SK-N-SH treated with all-trans-retinoic acid at 6 μM for 48 hours (cell line): ENCODE data around the gene VMAC.

Experiments
- ARNTL ChIP-seq: fragments of 450-650 bp; formaldehyde crosslinking; IDR thresholded peaks from 2 replicates; pipeline ENCODE4 v1.5.0; 2020; ENCODE audit warnings: low read depth, mild to moderate bottlenecking, moderate library complexity, borderline replicate concordance
- ISL1 ChIP-seq: fragments of 250-450 bp; sonication (Bioruptor Pico); IDR thresholded peaks from 2 replicates; pipeline ENCODE4 v2.1.2; 2022; ENCODE audit warnings: mild to moderate bottlenecking, moderate library complexity
- PATZ1 ChIP-seq: fragments of 250-450 bp; sonication (Bioruptor Pico); IDR thresholded peaks from 2 replicates; pipeline ENCODE4 v1.8.0; 2020; ENCODE audit warnings: mild to moderate bottlenecking, moderate library complexity, borderline replicate concordance
- TOX ChIP-seq: fragments of 250-450 bp; sonication (Bioruptor Pico); IDR thresholded peaks from 2 replicates; pipeline ENCODE4 v1.8.0; 2021; ENCODE audit warnings: mild to moderate bottlenecking, moderate library complexity, borderline replicate concordance

- TF ChIP-seq TOX (CRISPR knock-in tag) = no peak
- TF ChIP-seq ISL1 (CRISPR knock-in tag) = no peak
- no peak for TF ChIP-seq PATZ1 (CRISPR knock-in tag)
- TF ChIP-seq ARNTL (CRISPR knock-in tag) = no peak
Measured at GRCh38 chr19:5895890-5896289, 8.8 kb upstream of the VMAC start.
